ENCODE data around the gene KCNT2. TPM values are rescaled to one million over a fixed set of nuclear protein-coding genes. Genes with fewer than 3 reads are reported as not detected.

The KCNT2 gene
- total and polyA plus RNA-seq, 2 experiments from 2014 or later: 1.2 to 8.8 TPM

DNA sequence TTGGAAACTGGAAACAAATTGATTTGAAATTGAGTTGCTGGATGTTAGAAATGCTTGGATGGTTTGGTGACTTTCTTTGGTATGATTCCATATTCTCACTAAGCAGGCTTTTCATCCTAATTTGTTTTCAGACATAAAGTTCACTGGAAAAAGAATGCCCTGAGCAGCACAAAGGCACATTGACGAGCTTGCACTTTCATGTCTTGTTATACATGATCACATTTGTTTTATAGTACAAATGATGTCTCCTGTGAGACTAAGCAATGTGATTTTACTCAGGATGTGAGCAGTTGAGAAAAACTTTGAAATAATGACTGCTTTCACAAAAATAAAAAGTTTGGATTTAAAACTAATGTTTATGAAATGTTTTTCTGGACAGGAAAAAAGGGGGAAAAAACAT lies 63.6 kb downstream of the KCNT2 start:
- Histone ChIP-seq H3K9me2 (replicated peaks; ENCODE audit: insufficient read depth) (no peaks in the 10 kb centered on the region), H3K27me3 (no peaks in the 10 kb centered on the region), H3K4me2 (no peak overlapping the region), H4K20me1 (ENCODE audit: insufficient read depth, poor library complexity, severe bottlenecking) (no peaks in the 10 kb centered on the region), H3K4me1 (ENCODE audit: insufficient read depth) (no peaks in the 10 kb centered on the region), H3K27ac (no peak overlapping the region), H3K9me3 (ENCODE audit: low read depth) (no peaks in the 10 kb centered on the region), H2AFZ (no peak overlapping the region), H3K79me2 (no peaks in the 10 kb centered on the region), H3K4me3 (no peak overlapping the region), H3K36me3 (replicated peaks; ENCODE audit: insufficient read depth, low read depth) (no peaks in the 10 kb centered on the region)
- DNase-seq (ENCODE audit: low spot score): no peak
- TF ChIP-seq EZH2 (IDR thresholded peaks at IDR 0.05; ENCODE audit: borderline replicate concordance) (no peak), EZH2phosphoT487 (IDR thresholded peaks at IDR 0.05; ENCODE audit: low read depth, severe bottlenecking, unreplicated experiment) (no peak)
- TF ChIP-seq, protein P1, sequence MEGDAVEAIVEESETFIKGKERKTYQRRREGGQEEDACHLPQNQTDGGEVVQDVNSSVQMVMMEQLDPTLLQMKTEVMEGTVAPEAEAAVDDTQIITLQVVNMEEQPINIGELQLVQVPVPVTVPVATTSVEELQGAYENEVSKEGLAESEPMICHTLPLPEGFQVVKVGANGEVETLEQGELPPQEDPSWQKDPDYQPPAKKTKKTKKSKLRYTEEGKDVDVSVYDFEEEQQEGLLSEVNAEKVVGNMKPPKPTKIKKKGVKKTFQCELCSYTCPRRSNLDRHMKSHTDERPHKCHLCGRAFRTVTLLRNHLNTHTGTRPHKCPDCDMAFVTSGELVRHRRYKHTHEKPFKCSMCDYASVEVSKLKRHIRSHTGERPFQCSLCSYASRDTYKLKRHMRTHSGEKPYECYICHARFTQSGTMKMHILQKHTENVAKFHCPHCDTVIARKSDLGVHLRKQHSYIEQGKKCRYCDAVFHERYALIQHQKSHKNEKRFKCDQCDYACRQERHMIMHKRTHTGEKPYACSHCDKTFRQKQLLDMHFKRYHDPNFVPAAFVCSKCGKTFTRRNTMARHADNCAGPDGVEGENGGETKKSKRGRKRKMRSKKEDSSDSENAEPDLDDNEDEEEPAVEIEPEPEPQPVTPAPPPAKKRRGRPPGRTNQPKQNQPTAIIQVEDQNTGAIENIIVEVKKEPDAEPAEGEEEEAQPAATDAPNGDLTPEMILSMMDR (IDR thresholded peaks at IDR 0.05; ENCODE audit: poor library complexity): no peak
- WGBS (ENCODE audit: low lambda C conversion rate, missing lambda C conversion rate): 68% methylated on average over 1 of the region's 1 CpG

DNA sequence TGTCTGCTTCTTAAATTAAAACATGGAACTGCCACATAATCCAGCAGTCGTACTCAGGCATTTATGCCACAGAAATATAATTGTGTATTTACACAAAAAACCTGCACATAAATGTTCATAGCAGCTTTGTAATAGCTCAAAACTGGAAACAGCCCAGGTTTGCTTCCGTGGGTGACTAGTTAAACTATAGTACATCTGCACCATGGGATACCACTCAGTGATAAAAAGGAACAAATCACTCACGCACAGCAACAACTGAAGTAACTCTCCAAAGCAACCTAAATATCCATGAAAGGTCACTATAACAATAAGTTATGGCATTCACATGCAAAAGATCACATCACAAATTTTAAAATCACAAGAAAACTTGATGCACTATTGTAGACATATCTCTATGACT lies 64.4 kb downstream of the KCNT2 start:
- no peaks in the 10 kb centered on the region for H3K4me1 ChIP-seq (ENCODE audit: insufficient read depth)
- DNase-seq (ENCODE audit: low spot score): no peak
- no peaks in the 10 kb centered on the region for H3K9me3 ChIP-seq (ENCODE audit: low read depth)
- H3K27me3 ChIP-seq: no peaks in the 10 kb centered on the region
- H3K4me3 ChIP-seq: no peak overlapping the region
- H2AFZ ChIP-seq: no peak overlapping the region
- H3K27ac ChIP-seq: no peak overlapping the region
- WGBS (ENCODE audit: low lambda C conversion rate, missing lambda C conversion rate): 87% methylated on average over 3 of the region's 3 CpGs
- H4K20me1 ChIP-seq (ENCODE audit: insufficient read depth, poor library complexity, severe bottlenecking): no peaks in the 10 kb centered on the region
- H3K4me2 ChIP-seq: no peak overlapping the region
- TF ChIP-seq EZH2phosphoT487 (IDR thresholded peaks at IDR 0.05; ENCODE audit: low read depth, severe bottlenecking, unreplicated experiment) (no peak), EZH2 (IDR thresholded peaks at IDR 0.05; ENCODE audit: borderline replicate concordance) (no peak)
- TF ChIP-seq, protein P1 (IDR thresholded peaks at IDR 0.05; ENCODE audit: poor library complexity): no peak
- H3K79me2 ChIP-seq: no peaks in the 10 kb centered on the region
- no peaks in the 10 kb centered on the region for H3K36me3 ChIP-seq (replicated peaks; ENCODE audit: insufficient read depth, low read depth)
- H3K9me2 ChIP-seq (replicated peaks; ENCODE audit: insufficient read depth): no peaks in the 10 kb centered on the region

DNA sequence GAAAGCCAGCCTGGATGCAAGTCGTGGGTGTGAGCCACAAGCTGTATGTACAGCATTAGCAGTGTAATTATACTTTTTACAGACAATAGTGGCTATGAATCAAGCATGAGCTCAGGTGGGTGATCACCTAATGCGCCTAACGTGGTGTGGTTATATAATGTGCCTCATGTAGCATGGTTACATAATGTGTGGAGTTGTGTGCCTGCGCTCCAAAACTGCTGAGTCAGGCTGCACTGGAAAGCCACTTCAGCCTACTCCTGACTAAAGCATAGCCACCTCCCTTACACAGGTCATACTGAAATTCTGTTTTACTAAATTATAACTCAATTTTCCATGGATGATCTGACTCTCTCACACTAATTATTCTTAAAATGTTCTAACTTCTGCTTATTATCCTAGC lies 69.8 kb downstream of the KCNT2 start:
- H4K20me1 ChIP-seq (ENCODE audit: insufficient read depth, poor library complexity, severe bottlenecking): no peaks in the 10 kb centered on the region
- H3K9me2 ChIP-seq (replicated peaks; ENCODE audit: insufficient read depth): no peaks in the 10 kb centered on the region
- H3K4me2 ChIP-seq: no peak overlapping the region
- H3K27me3 ChIP-seq: no peaks in the 10 kb centered on the region
- H3K36me3 ChIP-seq (replicated peaks; ENCODE audit: insufficient read depth, low read depth): no peaks in the 10 kb centered on the region
- H2AFZ ChIP-seq: no peak overlapping the region
- no peaks in the 10 kb centered on the region for H3K79me2 ChIP-seq
- DNase-seq (ENCODE audit: low spot score): no peak
- no peaks in the 10 kb centered on the region for H3K4me1 ChIP-seq (ENCODE audit: insufficient read depth)
- 95% methylated on average over 4 of the region's 4 CpGs for WGBS (ENCODE audit: low lambda C conversion rate, missing lambda C conversion rate)
- TF ChIP-seq EZH2phosphoT487 (IDR thresholded peaks at IDR 0.05; ENCODE audit: low read depth, severe bottlenecking, unreplicated experiment): no peak
- TF ChIP-seq EZH2 (IDR thresholded peaks at IDR 0.05; ENCODE audit: borderline replicate concordance): no peak
- TF ChIP-seq, protein P1 (IDR thresholded peaks at IDR 0.05; ENCODE audit: poor library complexity): no peak
- no peak overlapping the region for H3K27ac ChIP-seq
- no peak overlapping the region for H3K4me3 ChIP-seq
- H3K9me3 ChIP-seq (ENCODE audit: low read depth): no peaks in the 10 kb centered on the region

DNA sequence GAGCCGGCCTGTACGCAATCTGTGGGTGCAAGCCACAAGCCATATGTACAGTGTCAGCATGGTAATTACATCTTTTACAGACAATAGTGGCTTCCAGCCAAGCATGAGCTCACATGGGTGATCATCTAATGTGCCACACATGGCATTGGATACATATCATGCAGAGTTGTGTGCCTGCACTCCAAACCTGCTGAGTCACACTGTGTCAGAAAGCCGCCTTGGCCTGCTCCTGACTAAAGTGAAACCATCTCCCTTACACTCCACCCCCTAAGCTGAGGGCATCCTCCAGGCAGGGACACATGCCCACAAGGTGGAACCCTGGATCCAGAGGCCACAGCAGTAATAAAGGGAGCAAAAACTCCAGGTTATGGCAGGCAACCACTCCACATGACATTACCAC lies 72.5 kb downstream of the KCNT2 start:
- no peaks in the 10 kb centered on the region for H3K36me3 ChIP-seq (replicated peaks; ENCODE audit: insufficient read depth, low read depth)
- no peaks in the 10 kb centered on the region for H4K20me1 ChIP-seq (ENCODE audit: insufficient read depth, poor library complexity, severe bottlenecking)
- H3K27me3 ChIP-seq: no peaks in the 10 kb centered on the region
- H2AFZ ChIP-seq: no peak overlapping the region
- H3K9me3 ChIP-seq (ENCODE audit: low read depth): no peaks in the 10 kb centered on the region
- DNase-seq (ENCODE audit: low spot score): no peak
- H3K9me2 ChIP-seq (replicated peaks; ENCODE audit: insufficient read depth): no peaks in the 10 kb centered on the region
- 64% methylated on average over 3 of the region's 3 CpGs for WGBS (ENCODE audit: low lambda C conversion rate, missing lambda C conversion rate)
- no peak overlapping the region for H3K27ac ChIP-seq
- H3K4me1 ChIP-seq (ENCODE audit: insufficient read depth): no peaks in the 10 kb centered on the region
- H3K4me3 ChIP-seq: no peak overlapping the region
- no peaks in the 10 kb centered on the region for H3K79me2 ChIP-seq
- TF ChIP-seq EZH2phosphoT487 (IDR thresholded peaks at IDR 0.05; ENCODE audit: low read depth, severe bottlenecking, unreplicated experiment) (no peak), EZH2 (IDR thresholded peaks at IDR 0.05; ENCODE audit: borderline replicate concordance) (no peak)
- TF ChIP-seq, protein P1 (IDR thresholded peaks at IDR 0.05; ENCODE audit: poor library complexity): no peak
- H3K4me2 ChIP-seq: no peak overlapping the region
